Measurements from ENCODE around the gene ERGIC2. TPM values are rescaled to one million over a fixed set of nuclear protein-coding genes. Genes with fewer than 3 reads are reported as not detected.
"Not testable (repeated sequence)": the region's sequence is repeated elsewhere in the genome, so short reads cannot be mapped to it uniquely, and the experiment has no call there.

Gene ERGIC2
- total RNA-seq, 4 donors from 2014 or later: 13.7 to 24.8 (median 18.9) TPM

GRCh38 chr12:29389295-29389919 is 8.4 kb upstream of the ERGIC2 start:
- H3K27ac ChIP-seq: peak overlapping the region in 2 of 4 donors; percentile 34 to 52
- H3K9me3 ChIP-seq: no peaks in the 10 kb centered on the region
- no peak overlapping the region for H3K4me3 ChIP-seq
- DNase-seq: no peak
- H3K4me1 ChIP-seq: no peaks in the 10 kb centered on the region
- TF ChIP-seq POLR2A (IDR thresholded peaks at IDR 0.05) (no peak), CTCF (IDR thresholded peaks at IDR 0.05) (no peak)
- no peaks in the 10 kb centered on the region for H3K36me3 ChIP-seq
- H3K27me3 ChIP-seq: no peaks in the 10 kb centered on the region

DNA sequence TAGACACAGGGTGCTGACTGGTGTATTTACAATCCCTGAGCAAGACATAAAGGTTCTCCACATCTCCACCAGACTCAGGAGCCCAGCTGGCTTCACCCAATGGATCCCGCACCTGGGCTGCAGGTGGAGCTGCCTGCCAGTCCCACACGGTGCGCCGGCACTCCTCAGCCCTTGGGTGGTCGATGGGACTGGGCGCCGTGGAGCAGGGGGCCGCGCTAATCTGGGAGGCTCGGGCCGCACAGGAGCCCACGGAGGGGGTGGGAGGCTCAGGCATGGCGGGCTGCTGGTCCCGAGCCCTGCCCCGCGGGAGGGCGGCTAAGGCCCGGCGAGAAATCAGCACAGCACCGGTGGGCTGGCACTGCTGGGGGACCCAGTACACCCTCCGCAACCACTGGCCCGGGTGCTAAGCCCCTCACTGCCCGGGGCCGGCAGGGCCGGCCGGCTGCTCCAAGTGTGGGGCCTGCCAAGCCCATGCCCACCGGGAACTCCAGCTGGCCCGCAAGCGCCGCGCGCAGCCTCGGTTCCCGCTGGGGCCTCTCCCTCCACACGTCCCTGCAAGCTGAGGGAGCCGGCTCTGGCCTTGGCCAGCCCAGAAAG is 5.2 kb upstream of the ERGIC2 start:
- not testable (repeated sequence) for H3K36me3 ChIP-seq, H3K27ac ChIP-seq, H3K4me1 ChIP-seq, H3K4me3 ChIP-seq, DNase-seq, H3K27me3 ChIP-seq, H3K9me3 ChIP-seq

- not testable (repeated sequence) for H3K27me3 ChIP-seq, H3K4me1 ChIP-seq, H3K9me3 ChIP-seq, H3K4me3 ChIP-seq, H3K27ac ChIP-seq, H3K36me3 ChIP-seq, DNase-seq
These were observed 4.2 kb upstream of the ERGIC2 start for GRCh38 chr12:29385194-29385593.

- Histone ChIP-seq H3K4me3 (no peak overlapping the region), H3K27ac (no peak overlapping the region), H3K27me3 (no peaks in the 10 kb centered on the region), H3K36me3 (no peaks in the 10 kb centered on the region), H3K4me1 (peaks cover 0 to 12% (median 2%) of the 10 kb centered on the region in 4 donors), H3K9me3 (no peaks in the 10 kb centered on the region)
- TF ChIP-seq POLR2A (IDR thresholded peaks at IDR 0.05) (no peak), CTCF (IDR thresholded peaks at IDR 0.05) (no peak)
- no peak for DNase-seq
These were observed 1.3 kb upstream of the ERGIC2 start for GRCh38 chr12:29382251-29382650.

DNA sequence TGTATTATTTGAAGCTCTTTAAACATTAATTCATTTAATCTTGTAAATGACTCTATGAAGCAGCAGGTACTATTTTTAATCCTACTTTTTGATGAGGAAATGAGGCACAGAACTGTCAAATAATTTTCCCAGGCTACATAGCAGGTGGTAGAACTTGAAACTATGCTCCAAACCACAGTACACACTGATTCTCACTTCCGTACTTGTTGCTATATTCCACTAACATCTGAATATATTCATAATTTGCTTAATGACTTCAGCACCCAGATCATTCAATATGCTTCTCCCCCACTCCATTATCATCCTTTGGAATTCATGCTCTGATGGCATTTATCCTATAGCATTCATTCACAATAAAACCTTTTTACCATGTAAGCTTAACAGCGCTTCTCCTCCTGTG is 4.9 kb downstream of the ERGIC2 start:
- Histone ChIP-seq H3K4me3 (no peak overlapping the region), H3K27ac (no peak overlapping the region), H3K4me1 (peaks cover 0 to 18% (median 2%) of the 10 kb centered on the region in 4 donors), H3K9me3 (no peaks in the 10 kb centered on the region), H3K36me3 (peaks cover 0 to 5% (median 0%) of the 10 kb centered on the region in 3 donors), H3K27me3 (no peaks in the 10 kb centered on the region)
- TF ChIP-seq POLR2A (IDR thresholded peaks at IDR 0.05) (no peak), CTCF (IDR thresholded peaks at IDR 0.05) (no peak)
- no peak for DNase-seq

DNA sequence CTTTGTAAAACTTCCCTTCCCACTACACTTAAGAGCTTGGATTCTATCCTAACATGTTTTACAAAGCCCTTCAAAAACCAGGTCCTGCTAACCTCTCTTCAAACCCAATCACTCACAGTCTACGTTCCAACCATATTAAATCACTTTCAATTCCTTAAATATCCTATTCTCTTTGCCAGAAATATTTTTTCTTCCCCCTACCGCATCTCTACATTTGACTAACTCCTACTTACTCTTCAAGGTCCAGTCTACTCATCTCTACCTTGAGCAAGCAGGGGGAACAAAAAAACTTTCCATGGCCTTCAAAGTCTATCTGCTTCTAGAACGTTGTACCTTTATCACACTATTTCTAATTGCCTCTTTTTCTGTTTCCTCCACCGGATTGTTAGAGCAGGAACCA is 6.1 kb downstream of the ERGIC2 start:
- peaks cover 0 to 17% (median 0%) of the 10 kb centered on the region in 3 donors for H3K36me3 ChIP-seq
- no peak for TF ChIP-seq CTCF (IDR thresholded peaks at IDR 0.05)
- TF ChIP-seq POLR2A (IDR thresholded peaks at IDR 0.05): no peak
- H3K9me3 ChIP-seq: no peaks in the 10 kb centered on the region
- H3K27ac ChIP-seq: no peak overlapping the region
- H3K27me3 ChIP-seq: no peaks in the 10 kb centered on the region
- no peak overlapping the region for H3K4me3 ChIP-seq
- no peak for DNase-seq
- peaks cover 0 to 15% (median 0%) of the 10 kb centered on the region in 4 donors for H3K4me1 ChIP-seq
